Measurements from ENCODE around the gene ZNF835.
A peak's percentile ranks its signal among the peaks of the same experiment; 100 is the strongest.

ZNF835 gene

DNA sequence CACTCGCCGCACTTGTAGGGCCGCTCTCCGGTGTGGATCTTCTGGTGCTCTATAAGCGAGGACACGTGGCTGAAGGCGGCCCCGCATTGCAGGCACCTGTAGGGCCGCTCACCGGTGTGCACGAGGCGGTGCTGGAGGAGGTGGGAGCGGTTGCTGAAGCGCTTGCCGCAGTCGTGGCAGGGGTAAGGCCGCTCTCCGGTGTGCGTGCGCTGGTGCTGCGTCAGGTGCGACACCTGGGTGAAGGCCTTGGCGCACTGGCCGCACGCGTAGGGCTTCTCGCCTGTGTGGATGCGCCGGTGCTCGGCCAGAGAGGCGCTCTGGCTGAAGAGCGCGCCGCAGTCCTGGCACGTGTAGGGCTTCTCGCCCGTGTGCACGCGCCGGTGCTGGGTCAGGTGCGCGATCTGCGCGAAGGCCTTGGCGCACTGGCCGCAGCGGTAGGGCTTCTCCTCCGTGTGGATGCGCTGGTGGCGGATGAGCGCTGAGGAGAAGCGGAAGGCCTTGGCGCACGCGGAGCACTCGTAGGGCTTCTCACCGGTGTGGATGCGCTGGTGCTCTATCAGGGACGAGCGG is 7.5 kb downstream of the ZNF835 start:
- H3K4me1 ChIP-seq (ENCODE audit: insufficient read depth, low read length, severe bottlenecking): no peaks in the 10 kb centered on the region
- no peak overlapping the region for H3K4me2 ChIP-seq (ENCODE audit: low read length)
- no peaks in the 10 kb centered on the region for H4K20me1 ChIP-seq (ENCODE audit: insufficient read depth, low read length)
- no peak for TF ChIP-seq EZH2 (IDR thresholded peaks at IDR 0.05; ENCODE audit: borderline replicate concordance, low read length)
- TF ChIP-seq, protein P1, sequence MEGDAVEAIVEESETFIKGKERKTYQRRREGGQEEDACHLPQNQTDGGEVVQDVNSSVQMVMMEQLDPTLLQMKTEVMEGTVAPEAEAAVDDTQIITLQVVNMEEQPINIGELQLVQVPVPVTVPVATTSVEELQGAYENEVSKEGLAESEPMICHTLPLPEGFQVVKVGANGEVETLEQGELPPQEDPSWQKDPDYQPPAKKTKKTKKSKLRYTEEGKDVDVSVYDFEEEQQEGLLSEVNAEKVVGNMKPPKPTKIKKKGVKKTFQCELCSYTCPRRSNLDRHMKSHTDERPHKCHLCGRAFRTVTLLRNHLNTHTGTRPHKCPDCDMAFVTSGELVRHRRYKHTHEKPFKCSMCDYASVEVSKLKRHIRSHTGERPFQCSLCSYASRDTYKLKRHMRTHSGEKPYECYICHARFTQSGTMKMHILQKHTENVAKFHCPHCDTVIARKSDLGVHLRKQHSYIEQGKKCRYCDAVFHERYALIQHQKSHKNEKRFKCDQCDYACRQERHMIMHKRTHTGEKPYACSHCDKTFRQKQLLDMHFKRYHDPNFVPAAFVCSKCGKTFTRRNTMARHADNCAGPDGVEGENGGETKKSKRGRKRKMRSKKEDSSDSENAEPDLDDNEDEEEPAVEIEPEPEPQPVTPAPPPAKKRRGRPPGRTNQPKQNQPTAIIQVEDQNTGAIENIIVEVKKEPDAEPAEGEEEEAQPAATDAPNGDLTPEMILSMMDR (IDR thresholded peaks at IDR 0.05; ENCODE audit: low read length): no peak
- no peak overlapping the region for H3K4me3 ChIP-seq (ENCODE audit: low read depth, low read length, poor library complexity, severe bottlenecking)
- H3K27ac ChIP-seq (ENCODE audit: low read depth, low read length, poor library complexity, severe bottlenecking): no peak overlapping the region
- H3K79me2 ChIP-seq (ENCODE audit: insufficient read depth, low read length): no peaks in the 10 kb centered on the region
- H3K9me3 ChIP-seq (ENCODE audit: low read length): no peaks in the 10 kb centered on the region
- no peaks in the 10 kb centered on the region for H3K9me2 ChIP-seq (ENCODE audit: low read depth, low read length)
- no peak overlapping the region for H2AFZ ChIP-seq (ENCODE audit: low read length)
- H3K36me3 ChIP-seq (ENCODE audit: insufficient read depth, low read length): no peaks in the 10 kb centered on the region
- no peaks in the 10 kb centered on the region for H3F3A ChIP-seq (ENCODE audit: insufficient read depth, low read length)
- H3K27me3 ChIP-seq (ENCODE audit: insufficient read depth, low read length): no peaks in the 10 kb centered on the region
- H3K9ac ChIP-seq (ENCODE audit: low read length): no peak overlapping the region

DNA sequence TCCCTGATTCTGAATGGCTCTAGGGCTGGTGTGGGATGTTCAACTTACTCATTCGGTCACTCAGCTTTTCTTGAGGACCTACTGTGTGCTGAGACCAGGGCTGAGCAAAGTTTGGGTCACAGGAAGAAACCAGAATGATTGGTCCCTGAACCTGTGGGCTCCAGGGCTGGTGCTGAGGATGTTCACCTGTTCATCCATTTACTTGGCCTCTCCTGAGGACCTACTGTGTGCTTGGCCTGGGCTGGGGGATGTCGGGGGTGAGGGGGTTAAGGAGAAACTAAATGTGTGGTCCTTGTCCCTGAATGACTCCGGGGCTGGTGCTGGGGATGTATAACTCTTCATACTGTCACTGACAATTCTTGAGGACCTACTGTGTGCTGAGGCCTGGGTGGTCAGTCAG is 10.3 kb downstream of the ZNF835 start:
- H3K4me1 ChIP-seq (ENCODE audit: insufficient read depth, low read length, severe bottlenecking): no peaks in the 10 kb centered on the region
- H3K27ac ChIP-seq (ENCODE audit: low read depth, low read length, poor library complexity, severe bottlenecking): no peak overlapping the region
- no peak overlapping the region for H2AFZ ChIP-seq (ENCODE audit: low read length)
- H3K27me3 ChIP-seq (ENCODE audit: insufficient read depth, low read length): no peaks in the 10 kb centered on the region
- H3K9ac ChIP-seq (ENCODE audit: low read length): no peak overlapping the region
- no peak overlapping the region for H3K4me2 ChIP-seq (ENCODE audit: low read length)
- TF ChIP-seq EZH2 (IDR thresholded peaks at IDR 0.05; ENCODE audit: borderline replicate concordance, low read length): no peak
- TF ChIP-seq, protein P1 (IDR thresholded peaks at IDR 0.05; ENCODE audit: low read length): no peak
- H3K9me3 ChIP-seq (ENCODE audit: low read length): no peaks in the 10 kb centered on the region
- H3F3A ChIP-seq (ENCODE audit: insufficient read depth, low read length): no peaks in the 10 kb centered on the region
- no peak overlapping the region for H3K4me3 ChIP-seq (ENCODE audit: low read depth, low read length, poor library complexity, severe bottlenecking)
- H3K9me2 ChIP-seq (ENCODE audit: low read depth, low read length): no peaks in the 10 kb centered on the region
- no peaks in the 10 kb centered on the region for H4K20me1 ChIP-seq (ENCODE audit: insufficient read depth, low read length)
- no peaks in the 10 kb centered on the region for H3K36me3 ChIP-seq (ENCODE audit: insufficient read depth, low read length)
- H3K79me2 ChIP-seq (ENCODE audit: insufficient read depth, low read length): no peaks in the 10 kb centered on the region

DNA sequence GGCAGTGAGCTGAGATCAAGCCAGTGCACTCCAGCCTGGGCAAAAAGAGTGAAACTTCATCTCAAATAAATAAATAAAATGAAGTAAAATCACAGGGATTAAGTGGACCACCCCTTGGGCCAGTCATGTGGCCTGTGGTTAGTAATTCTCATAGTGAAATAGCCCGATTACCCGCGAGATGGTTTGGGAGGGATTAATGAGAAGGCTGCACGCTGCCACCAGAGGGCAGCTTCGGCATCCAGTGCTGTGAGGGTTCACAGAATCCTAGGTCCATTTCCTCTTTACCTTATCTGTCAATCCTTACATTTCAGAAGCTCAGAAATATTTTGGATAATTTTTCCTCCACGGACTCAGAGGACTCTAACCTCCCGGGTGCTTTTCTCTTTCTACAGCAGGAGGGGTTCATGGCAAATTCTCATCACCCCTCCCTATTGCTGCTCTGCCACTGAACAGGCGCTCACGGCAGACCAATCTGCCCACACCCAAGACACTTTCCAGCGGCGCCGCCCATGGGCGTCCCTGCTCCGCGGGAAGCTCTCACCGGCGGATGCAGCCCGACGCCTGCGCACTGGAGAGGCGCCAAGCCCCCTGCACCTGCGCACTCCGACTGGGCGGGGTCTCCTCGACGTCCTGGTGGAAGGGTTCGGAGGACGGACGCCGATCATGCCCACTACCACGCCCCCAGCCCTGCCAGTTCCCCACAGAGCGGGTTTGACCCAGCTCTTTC is 11.0 kb downstream of the ZNF835 start:
- H3K9ac ChIP-seq (ENCODE audit: low read length): no peak overlapping the region
- H3K79me2 ChIP-seq (ENCODE audit: insufficient read depth, low read length): no peaks in the 10 kb centered on the region
- H3K4me3 ChIP-seq (ENCODE audit: low read depth, low read length, poor library complexity, severe bottlenecking): no peak overlapping the region
- no peak overlapping the region for H3K27ac ChIP-seq (ENCODE audit: low read depth, low read length, poor library complexity, severe bottlenecking)
- H3K27me3 ChIP-seq (ENCODE audit: insufficient read depth, low read length): no peaks in the 10 kb centered on the region
- no peak for TF ChIP-seq EZH2 (IDR thresholded peaks at IDR 0.05; ENCODE audit: borderline replicate concordance, low read length)
- TF ChIP-seq, protein P1 (IDR thresholded peaks at IDR 0.05; ENCODE audit: low read length): 0 out of 2 replicates have a peak, but pooled peaks have one; percentile 12
- H3K4me1 ChIP-seq (ENCODE audit: insufficient read depth, low read length, severe bottlenecking): no peaks in the 10 kb centered on the region
- H4K20me1 ChIP-seq (ENCODE audit: insufficient read depth, low read length): no peaks in the 10 kb centered on the region
- no peaks in the 10 kb centered on the region for H3K9me3 ChIP-seq (ENCODE audit: low read length)
- H2AFZ ChIP-seq (ENCODE audit: low read length): no peak overlapping the region
- no peak overlapping the region for H3K4me2 ChIP-seq (ENCODE audit: low read length)
- H3F3A ChIP-seq (ENCODE audit: insufficient read depth, low read length): no peaks in the 10 kb centered on the region
- no peaks in the 10 kb centered on the region for H3K9me2 ChIP-seq (ENCODE audit: low read depth, low read length)
- no peaks in the 10 kb centered on the region for H3K36me3 ChIP-seq (ENCODE audit: insufficient read depth, low read length)
